Measurements from ENCODE around the gene SLC25A15. TPM values are rescaled to one million over a fixed set of nuclear protein-coding genes. Genes with fewer than 3 reads are reported as not detected.
"Not testable (repeated sequence)": the region's sequence is repeated elsewhere in the genome, so short reads cannot be mapped to it uniquely, and the experiment has no call there.

Gene SLC25A15
- total RNA-seq, 1 donor from 2014 or later = 12.2 TPM

- H3K4me3 Mint-ChIP-seq = no peak overlapping the region
- TF ChIP-seq, protein P1, sequence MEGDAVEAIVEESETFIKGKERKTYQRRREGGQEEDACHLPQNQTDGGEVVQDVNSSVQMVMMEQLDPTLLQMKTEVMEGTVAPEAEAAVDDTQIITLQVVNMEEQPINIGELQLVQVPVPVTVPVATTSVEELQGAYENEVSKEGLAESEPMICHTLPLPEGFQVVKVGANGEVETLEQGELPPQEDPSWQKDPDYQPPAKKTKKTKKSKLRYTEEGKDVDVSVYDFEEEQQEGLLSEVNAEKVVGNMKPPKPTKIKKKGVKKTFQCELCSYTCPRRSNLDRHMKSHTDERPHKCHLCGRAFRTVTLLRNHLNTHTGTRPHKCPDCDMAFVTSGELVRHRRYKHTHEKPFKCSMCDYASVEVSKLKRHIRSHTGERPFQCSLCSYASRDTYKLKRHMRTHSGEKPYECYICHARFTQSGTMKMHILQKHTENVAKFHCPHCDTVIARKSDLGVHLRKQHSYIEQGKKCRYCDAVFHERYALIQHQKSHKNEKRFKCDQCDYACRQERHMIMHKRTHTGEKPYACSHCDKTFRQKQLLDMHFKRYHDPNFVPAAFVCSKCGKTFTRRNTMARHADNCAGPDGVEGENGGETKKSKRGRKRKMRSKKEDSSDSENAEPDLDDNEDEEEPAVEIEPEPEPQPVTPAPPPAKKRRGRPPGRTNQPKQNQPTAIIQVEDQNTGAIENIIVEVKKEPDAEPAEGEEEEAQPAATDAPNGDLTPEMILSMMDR (IDR thresholded peaks at IDR 0.05; ENCODE audit: unreplicated experiment) = no peak
- no peak overlapping the region for H3K27ac Mint-ChIP-seq
- DNase-seq (ENCODE audit: low spot score in 2 of 2, unreplicated experiment in 2 of 2) = no peak
- no peaks in the 10 kb centered on the region for H3K36me3 Mint-ChIP-seq
- H3K9me3 Mint-ChIP-seq = no peaks in the 10 kb centered on the region
- H3K4me1 Mint-ChIP-seq = peaks cover 8% of the 10 kb centered on the region
- no peaks in the 10 kb centered on the region for H3K27me3 Mint-ChIP-seq (ENCODE audit: low read depth)
Observed at GRCh38 chr13:40781717-40782116, 7.7 kb upstream of the SLC25A15 start.

DNA sequence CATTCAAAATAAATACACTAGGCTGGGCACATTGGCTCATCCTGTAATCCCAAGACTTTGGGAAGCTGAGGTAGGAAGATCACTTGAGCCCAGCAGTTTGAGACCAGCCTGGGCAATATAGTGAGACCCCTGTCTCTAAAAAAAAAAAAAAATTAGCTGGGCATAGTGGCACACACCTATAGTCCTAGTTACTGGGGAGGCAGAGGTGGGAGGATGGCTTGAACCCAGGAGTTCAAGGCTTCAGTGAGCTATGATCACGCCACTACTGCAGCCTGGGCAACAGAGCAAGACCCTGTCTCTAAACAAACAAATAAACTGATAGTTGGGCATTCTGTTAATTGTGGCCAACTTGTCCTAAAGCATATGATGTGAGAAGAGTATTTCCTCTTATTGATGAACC is 6.4 kb upstream of the SLC25A15 start:
- not testable (repeated sequence) for H3K9me3 Mint-ChIP-seq; H3K4me1 Mint-ChIP-seq; H3K27ac Mint-ChIP-seq; DNase-seq (ENCODE audit: low spot score in 2 of 2, unreplicated experiment in 2 of 2); H3K27me3 Mint-ChIP-seq (ENCODE audit: low read depth); H3K36me3 Mint-ChIP-seq; H3K4me3 Mint-ChIP-seq

DNA sequence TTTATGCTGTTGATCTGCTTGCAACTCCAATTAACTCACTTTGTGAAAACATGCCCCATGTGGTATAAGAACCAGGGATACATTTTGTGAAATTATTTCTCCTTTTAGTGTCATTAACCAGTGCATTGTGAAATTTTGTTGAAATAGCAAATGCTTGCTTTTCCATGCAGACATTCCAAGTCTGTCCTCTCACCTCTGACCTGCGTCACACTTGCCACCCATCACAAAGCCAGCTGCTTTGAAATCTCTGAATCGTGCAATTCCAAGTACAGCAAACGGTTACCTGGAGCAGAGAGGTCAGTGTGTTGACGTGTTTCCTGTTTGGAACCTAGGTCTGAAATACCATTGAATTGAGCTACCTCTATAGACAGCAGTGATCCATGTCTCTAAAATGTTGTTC is 4.9 kb upstream of the SLC25A15 start:
- Mint-ChIP-seq H3K36me3 (no peaks in the 10 kb centered on the region), H3K27ac (no peak overlapping the region), H3K27me3 (ENCODE audit: low read depth) (no peaks in the 10 kb centered on the region), H3K9me3 (no peaks in the 10 kb centered on the region), H3K4me3 (no peak overlapping the region), H3K4me1 (peaks cover 2% of the 10 kb centered on the region)
- DNase-seq (ENCODE audit: low spot score in 2 of 2, unreplicated experiment in 2 of 2) = no peak
- TF ChIP-seq, protein P1 (IDR thresholded peaks at IDR 0.05; ENCODE audit: unreplicated experiment) = no peak

GRCh38 chr13:40786568-40786996 is 2.8 kb upstream of the SLC25A15 start:
- Mint-ChIP-seq H3K4me1 (peaks cover 7% of the 10 kb centered on the region), H3K27me3 (ENCODE audit: low read depth) (no peaks in the 10 kb centered on the region), H3K36me3 (no peaks in the 10 kb centered on the region), H3K4me3 (no peak overlapping the region), H3K27ac (no peak overlapping the region), H3K9me3 (no peaks in the 10 kb centered on the region)
- TF ChIP-seq, protein P1 (IDR thresholded peaks at IDR 0.05; ENCODE audit: unreplicated experiment) = no peak
- DNase-seq (ENCODE audit: low spot score in 2 of 2, unreplicated experiment in 2 of 2) = no peak

DNA sequence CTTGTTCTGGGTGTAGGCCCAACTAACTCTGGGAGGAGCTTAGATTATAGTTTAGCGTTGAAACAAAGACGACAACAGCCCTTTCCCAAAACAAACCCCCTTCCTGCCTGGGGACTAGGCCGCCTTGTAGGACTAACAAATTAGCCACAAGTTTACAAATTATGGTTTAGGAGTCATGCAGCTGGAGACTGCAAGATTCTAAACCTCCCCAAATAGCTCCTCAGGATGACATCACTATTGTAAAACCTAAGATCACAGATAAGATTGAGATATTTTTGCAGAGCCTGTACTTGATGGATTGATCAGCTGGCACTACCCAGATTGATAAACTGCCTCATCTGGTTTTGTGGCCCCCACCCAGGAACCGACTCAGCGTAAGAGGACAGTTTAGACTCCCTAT is 2.3 kb upstream of the SLC25A15 start:
- Mint-ChIP-seq H3K4me1 (peaks cover 7% of the 10 kb centered on the region), H3K36me3 (peaks cover under 1% of the 10 kb centered on the region), H3K27ac (no peak overlapping the region), H3K4me3 (peak overlapping the region; percentile 24), H3K9me3 (no peaks in the 10 kb centered on the region), H3K27me3 (ENCODE audit: low read depth) (no peaks in the 10 kb centered on the region)
- TF ChIP-seq, protein P1 (IDR thresholded peaks at IDR 0.05; ENCODE audit: unreplicated experiment) = no peak
- DNase-seq (ENCODE audit: low spot score in 2 of 2, unreplicated experiment in 2 of 2) = no peak

DNA sequence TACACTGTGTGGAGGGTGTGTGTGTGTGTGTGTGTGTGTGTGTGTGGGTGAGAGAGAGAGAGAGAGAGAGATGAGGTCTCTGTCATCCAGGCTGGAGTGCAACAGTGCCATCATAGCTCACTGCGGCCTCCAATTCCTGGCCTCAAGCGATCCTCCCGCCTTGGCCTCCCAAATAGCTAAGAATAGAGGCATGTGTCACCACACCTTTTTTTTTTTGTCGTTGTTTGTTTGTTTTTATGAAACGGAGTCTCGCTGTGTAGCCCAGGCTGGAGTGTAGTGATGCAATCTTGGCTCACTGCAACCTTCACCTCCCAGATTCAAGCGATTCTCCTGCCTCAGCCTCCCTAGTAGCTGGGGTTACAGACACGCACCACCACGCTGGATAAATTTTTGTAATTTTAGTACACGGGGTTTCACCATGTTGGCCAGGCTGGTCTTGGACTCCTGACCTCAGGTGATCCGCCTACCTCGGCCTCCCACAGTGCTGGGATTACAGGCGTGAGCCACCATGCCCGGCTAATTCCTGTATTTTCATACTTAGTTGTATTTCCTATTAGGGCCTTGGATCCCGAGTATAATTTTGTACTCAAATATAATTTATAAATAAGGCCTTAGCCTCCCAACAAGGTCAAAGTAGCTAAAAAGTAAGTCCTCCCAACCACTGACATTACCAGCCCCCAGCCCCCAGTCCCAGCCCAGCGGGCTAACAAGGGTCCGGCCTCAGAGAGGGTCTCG is 704 bp upstream of the SLC25A15 start:
- DNase-seq (ENCODE audit: low spot score in 2 of 2, unreplicated experiment in 2 of 2); H3K4me1 Mint-ChIP-seq; H3K9me3 Mint-ChIP-seq; H3K27me3 Mint-ChIP-seq (ENCODE audit: low read depth); H3K36me3 Mint-ChIP-seq: not testable (repeated sequence)
- Mint-ChIP-seq H3K27ac (peak overlapping the region; percentile 72), H3K4me3 (peak overlapping the region; percentile 65)

Data from mesothelial cell of epicardium (in vitro differentiated cells).